Measurements from ENCODE around the gene ATP2B2. TPM values are rescaled to one million over a fixed set of nuclear protein-coding genes. Genes with fewer than 3 reads are reported as not detected.

Gene ATP2B2
- total and polyA plus RNA-seq, 12 donors = 0.37 to 3.0 (median 1.6) TPM

GRCh38 chr3:10517627-10518026, 12.2 kb upstream of the ATP2B2 start:
- Histone ChIP-seq H3K4me3 (no peak overlapping the region), H3K4me1 (replicated peaks in 1 of 2) (no peaks in the 10 kb centered on the region), H3K36me3 (replicated peaks in 1 of 2) (no peaks in the 10 kb centered on the region), H3K27me3 (no peaks in the 10 kb centered on the region), H3K27ac (no peak overlapping the region), H3K9me3 (replicated peaks in 1 of 3) (no peaks in the 10 kb centered on the region)
- TF ChIP-seq POLR2A (IDR thresholded peaks at IDR 0.05) (no peak), CTCF (IDR thresholded peaks at IDR 0.05) (no peak)
- 77 to 87% (median 83%) methylated on average over 7 of the region's 7 CpGs for WGBS, 4 donors
- DNase-seq = peak in 3 of 7 donors; percentile 1 to 21 (median 15)
- intact Hi-C loops (cut with DNase I) = no loop called here

- Histone ChIP-seq H3K36me3 (replicated peaks in 1 of 2) (no peaks in the 10 kb centered on the region), H3K27ac (no peak overlapping the region), H3K4me1 (replicated peaks in 1 of 2) (no peaks in the 10 kb centered on the region), H3K9me3 (replicated peaks in 1 of 3) (no peaks in the 10 kb centered on the region), H3K27me3 (no peaks in the 10 kb centered on the region), H3K4me3 (no peak overlapping the region)
- intact Hi-C loops (cut with DNase I) = no loop called here
- peak in 3 of 7 donors; percentile 6 to 13 (median 7) for DNase-seq
- TF ChIP-seq CTCF (IDR thresholded peaks at IDR 0.05) (no peak), POLR2A (IDR thresholded peaks at IDR 0.05) (no peak)
- WGBS, 4 donors = 56 to 62% (median 60%) methylated on average over 14 of the region's 14 CpGs
Measured at GRCh38 chr3:10516544-10517452, 11.4 kb upstream of the ATP2B2 start.

- peak in 1 of 7 donors; percentile 11 for DNase-seq
- no peak overlapping the region for H3K27ac ChIP-seq
- H3K36me3 ChIP-seq (replicated peaks in 1 of 2) = no peaks in the 10 kb centered on the region
- WGBS, 4 donors = 69 to 77% (median 76%) methylated on average over 7 of the region's 7 CpGs
- H3K4me1 ChIP-seq (replicated peaks in 1 of 2) = no peaks in the 10 kb centered on the region
- no peaks in the 10 kb centered on the region for H3K27me3 ChIP-seq
- H3K4me3 ChIP-seq = no peak overlapping the region
- no peak for TF ChIP-seq POLR2A (IDR thresholded peaks at IDR 0.05)
- no peak for TF ChIP-seq CTCF (IDR thresholded peaks at IDR 0.05)
- intact Hi-C loops (cut with DNase I) = no loop called here
- no peaks in the 10 kb centered on the region for H3K9me3 ChIP-seq (replicated peaks in 1 of 3)
Measured at GRCh38 chr3:10515884-10516495, 10.6 kb upstream of the ATP2B2 start.

- intact Hi-C loops (cut with DNase I) = no loop called here
- H3K4me3 ChIP-seq = no peak overlapping the region
- no peak for TF ChIP-seq CTCF (IDR thresholded peaks at IDR 0.05)
- no peak for TF ChIP-seq POLR2A (IDR thresholded peaks at IDR 0.05)
- 81 to 91% (median 87%) methylated on average over 3 of the region's 3 CpGs for WGBS, 4 donors
- no peak overlapping the region for H3K27ac ChIP-seq
- H3K4me1 ChIP-seq (replicated peaks in 1 of 2) = no peaks in the 10 kb centered on the region
- H3K27me3 ChIP-seq = no peaks in the 10 kb centered on the region
- DNase-seq = no peak
- H3K36me3 ChIP-seq (replicated peaks in 1 of 2) = no peaks in the 10 kb centered on the region
- no peaks in the 10 kb centered on the region for H3K9me3 ChIP-seq (replicated peaks in 1 of 3)
Measured at GRCh38 chr3:10515396-10515795, 10.0 kb upstream of the ATP2B2 start.
